ENCODE results near the gene SLC27A2. TPM values are rescaled to one million over a fixed set of nuclear protein-coding genes. Genes with fewer than 3 reads are reported as not detected.

SLC27A2 gene
- total RNA-seq, 1 donor, result under 0.01 TPM

DNA sequence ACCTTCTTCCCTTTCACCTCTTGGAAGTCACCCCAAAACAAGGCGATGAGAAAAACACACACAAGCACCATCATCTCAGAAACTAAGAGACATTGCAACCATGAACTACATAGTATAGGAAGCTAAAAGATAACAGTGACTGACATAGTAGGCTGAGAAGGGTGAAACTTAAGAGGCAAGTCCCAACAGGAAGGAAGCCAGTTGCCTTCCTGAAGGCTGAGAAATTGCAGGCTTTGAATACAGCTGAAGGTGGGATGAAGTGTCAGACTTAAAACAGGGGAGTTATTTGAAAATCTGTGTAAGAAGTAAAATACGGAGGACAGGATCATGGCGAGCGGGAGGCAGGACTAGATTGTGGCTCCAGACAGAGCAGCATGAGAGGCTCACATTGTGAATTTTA is 27.8 kb downstream of the SLC27A2 start:
- H3K4me3 ChIP-seq (ENCODE audit: low read depth, low read length), result no peak overlapping the region
- DNase-seq (ENCODE audit: low read depth), result no peak
- TF ChIP-seq, protein P1, sequence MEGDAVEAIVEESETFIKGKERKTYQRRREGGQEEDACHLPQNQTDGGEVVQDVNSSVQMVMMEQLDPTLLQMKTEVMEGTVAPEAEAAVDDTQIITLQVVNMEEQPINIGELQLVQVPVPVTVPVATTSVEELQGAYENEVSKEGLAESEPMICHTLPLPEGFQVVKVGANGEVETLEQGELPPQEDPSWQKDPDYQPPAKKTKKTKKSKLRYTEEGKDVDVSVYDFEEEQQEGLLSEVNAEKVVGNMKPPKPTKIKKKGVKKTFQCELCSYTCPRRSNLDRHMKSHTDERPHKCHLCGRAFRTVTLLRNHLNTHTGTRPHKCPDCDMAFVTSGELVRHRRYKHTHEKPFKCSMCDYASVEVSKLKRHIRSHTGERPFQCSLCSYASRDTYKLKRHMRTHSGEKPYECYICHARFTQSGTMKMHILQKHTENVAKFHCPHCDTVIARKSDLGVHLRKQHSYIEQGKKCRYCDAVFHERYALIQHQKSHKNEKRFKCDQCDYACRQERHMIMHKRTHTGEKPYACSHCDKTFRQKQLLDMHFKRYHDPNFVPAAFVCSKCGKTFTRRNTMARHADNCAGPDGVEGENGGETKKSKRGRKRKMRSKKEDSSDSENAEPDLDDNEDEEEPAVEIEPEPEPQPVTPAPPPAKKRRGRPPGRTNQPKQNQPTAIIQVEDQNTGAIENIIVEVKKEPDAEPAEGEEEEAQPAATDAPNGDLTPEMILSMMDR (IDR thresholded peaks at IDR 0.05; ENCODE audit: insufficient read depth, low read depth, low read length), result no peak

DNA sequence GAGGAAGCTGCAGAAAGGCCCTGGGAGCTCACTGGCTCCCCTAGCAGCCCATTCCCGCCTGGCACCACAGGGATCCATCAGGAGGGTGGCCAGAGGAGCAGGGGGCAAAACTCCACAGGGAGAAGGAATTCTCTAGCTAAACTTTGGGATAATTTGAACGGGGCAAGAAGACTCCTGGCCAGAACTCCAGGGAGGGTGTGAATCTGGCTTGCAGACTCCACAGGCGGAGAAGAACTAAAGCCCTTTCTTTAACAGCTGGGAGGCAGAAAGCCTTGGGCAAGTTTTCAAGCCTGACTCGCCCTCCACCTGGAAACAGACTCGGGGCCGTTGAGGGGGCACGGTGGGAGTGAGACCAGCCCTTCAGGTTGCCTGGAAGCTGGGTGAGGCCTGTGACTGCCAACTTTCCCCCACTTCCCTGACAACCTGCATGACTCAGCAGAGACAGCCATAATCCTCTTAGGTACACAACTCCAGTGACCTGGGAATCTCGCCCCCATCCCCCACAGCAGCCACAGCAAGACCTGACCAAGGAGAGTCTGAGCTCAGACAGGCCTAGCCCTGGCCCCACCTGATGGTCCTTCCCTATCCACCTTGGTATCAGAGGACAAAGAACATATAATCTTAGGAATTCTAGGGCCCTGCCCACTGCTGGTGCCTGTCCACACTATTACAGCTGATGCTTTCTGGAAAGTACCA is 28.6 kb downstream of the SLC27A2 start:
- DNase-seq (ENCODE audit: low read depth), result no peak
- TF ChIP-seq, protein P1 (IDR thresholded peaks at IDR 0.05; ENCODE audit: insufficient read depth, low read depth, low read length), result no peak
- no peak overlapping the region for H3K4me3 ChIP-seq (ENCODE audit: low read depth, low read length)

- DNase-seq (ENCODE audit: low read depth), result no peak
- no peak overlapping the region for H3K4me3 ChIP-seq (ENCODE audit: low read depth, low read length)
- TF ChIP-seq, protein P1 (IDR thresholded peaks at IDR 0.05; ENCODE audit: insufficient read depth, low read depth, low read length), result no peak
Measured at GRCh38 chr15:50218291-50218690, 36.3 kb downstream of the SLC27A2 start.

GRCh38 chr15:50218691-50219090 is 36.7 kb downstream of the SLC27A2 start:
- no peak for DNase-seq (ENCODE audit: low read depth)
- H3K4me3 ChIP-seq (ENCODE audit: low read depth, low read length), result no peak overlapping the region
- TF ChIP-seq, protein P1 (IDR thresholded peaks at IDR 0.05; ENCODE audit: insufficient read depth, low read depth, low read length), result no peak

DNA sequence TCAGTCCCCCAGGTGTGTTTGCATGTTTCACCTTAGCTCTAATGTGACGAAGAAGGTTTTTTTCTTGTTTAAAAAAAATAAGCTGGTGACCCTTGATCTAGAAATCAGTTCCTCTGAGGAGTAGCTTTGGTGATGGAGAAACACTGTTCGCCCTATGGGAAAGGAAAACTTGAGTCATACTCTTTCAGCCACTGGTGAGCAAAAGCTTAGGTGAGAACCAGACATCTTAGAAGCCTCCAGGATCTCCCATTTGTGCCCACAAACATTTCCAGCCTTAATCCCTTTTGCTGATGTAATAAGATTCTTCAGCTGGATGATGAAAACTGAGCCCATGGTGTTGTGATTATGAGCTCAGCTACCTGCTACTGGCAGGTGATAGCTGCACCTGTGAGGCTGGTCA is 37.8 kb downstream of the SLC27A2 start:
- peak; percentile 22 for DNase-seq (ENCODE audit: low read depth)
- TF ChIP-seq, protein P1 (IDR thresholded peaks at IDR 0.05; ENCODE audit: insufficient read depth, low read depth, low read length), result no peak
- no peak overlapping the region for H3K4me3 ChIP-seq (ENCODE audit: low read depth, low read length)

DNA sequence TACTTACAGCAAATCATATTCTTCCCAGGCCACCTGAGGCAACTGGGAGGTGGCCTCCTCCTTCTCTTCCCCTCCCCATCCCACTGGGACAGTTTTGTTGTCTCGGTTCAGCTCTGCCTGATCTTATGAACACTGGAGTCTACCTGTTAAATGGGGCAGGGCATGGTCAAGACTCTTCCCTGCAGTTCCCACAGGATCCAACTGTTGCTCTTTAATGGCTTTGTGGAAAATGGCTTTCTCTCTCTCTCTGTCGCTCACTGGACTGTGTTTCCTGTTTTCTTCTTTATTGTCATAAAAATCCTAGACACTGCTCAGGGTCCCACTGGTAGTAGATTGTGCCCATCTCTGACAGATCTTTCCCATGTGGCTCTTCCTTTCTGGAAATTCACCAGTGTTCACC is 40.2 kb downstream of the SLC27A2 start:
- TF ChIP-seq, protein P1 (IDR thresholded peaks at IDR 0.05; ENCODE audit: insufficient read depth, low read depth, low read length), result no peak
- no peak overlapping the region for H3K4me3 ChIP-seq (ENCODE audit: low read depth, low read length)
- DNase-seq (ENCODE audit: low read depth), result no peak

GRCh38 chr15:50224606-50225005 is 42.6 kb downstream of the SLC27A2 start:
- DNase-seq (ENCODE audit: low read depth), result peak; percentile 49
- H3K4me3 ChIP-seq (ENCODE audit: low read depth, low read length), result no peak overlapping the region
- TF ChIP-seq, protein P1 (IDR thresholded peaks at IDR 0.05; ENCODE audit: insufficient read depth, low read depth, low read length), result no peak
